ENCODE results near the gene INSR.

- no peak for TF ChIP-seq POLR2A (IDR thresholded peaks at IDR 0.05)
- TF ChIP-seq CTCF (IDR thresholded peaks at IDR 0.05 in 4 of 5, conservative IDR thresholded peaks at IDR 0.05 in 1 of 5) = no peak
Observed at GRCh38 chr19:7124782-7125181, 169.4 kb downstream of the INSR start.

Measured in gastrocnemius medialis (tissue), 4 donors.